SK-N-SH (cell line): ENCODE results near the gene AUTS2. TPM values are rescaled to one million over a fixed set of nuclear protein-coding genes. Genes with fewer than 3 reads are reported as not detected.

Experiments used
- CTCF ChIA-PET: fragments of 300-600, 350-600 bp; formaldehyde crosslinking; extraction: SDS; loops from one replicate; lab custom pipeline; 2021; lab: Yijun Ruan, JAX
- POLR2A ChIA-PET: fragments of 350-600 bp; sonication (Branson Sonifier 250); formaldehyde crosslinking; extraction: SDS; loops from one replicate; lab custom pipeline; 2020; ENCODE audit warnings: antibody characterized with exemption, inconsistent platforms; lab: Yijun Ruan, JAX
- DNase-seq: peaks from one replicate; pipeline ENCODE4 v3.0.0; 2012
- H2AFZ ChIP-seq: fragments of 200-600 bp; sonication (generic); 2 replicates; pipeline ENCODE4 v1.8.1; 2016; ENCODE audit warnings: antibody characterized with exemption, mild to moderate bottlenecking, low read depth
- H3F3A ChIP-seq: fragments of 200-600 bp; sonication (generic); replicated peaks from 2 replicates; pipeline ENCODE3; 2016; ENCODE audit warnings: antibody characterized with exemption, mild to moderate bottlenecking; ENCODE audit not compliant: insufficient read depth
- H3K27ac ChIP-seq, 2 experiments: fragments of 200-500 bp in 1 of 2; fragments of 200-600 bp in 1 of 2; sonication (Bioruptor generic) in 1 of 2; sonication (generic), shearing (Covaris generic) in 1 of 2; 2 replicates each; pipeline versions ENCODE4 v1.5.1 to v1.6.1; 2014 to 2016; ENCODE audit warnings: low read depth in 2 of 2, inconsistent platforms in 1 of 2, low read length in 1 of 2, mild to moderate bottlenecking in 1 of 2, mixed read lengths in 1 of 2
- H3K27me3 ChIP-seq: fragments of 200-600 bp; sonication (generic), shearing (Covaris generic); 2 replicates; pipeline ENCODE4 v1.6.1; 2016; ENCODE audit warnings: mixed run types; ENCODE audit not compliant: insufficient read depth
- H3K36me3 ChIP-seq, 2 experiments: fragments of 200-500 bp in 1 of 2; fragments of 200-600 bp in 1 of 2; sonication (Bioruptor generic) in 1 of 2; sonication (generic) in 1 of 2; replicated peaks in 1 of 2; 2 replicates each; pipeline versions ENCODE3 to v1.5.1; 2014 to 2016; ENCODE audit warnings: low read length in 1 of 2, mild to moderate bottlenecking in 1 of 2; ENCODE audit not compliant: insufficient read depth in 2 of 2, control insufficient read depth in 1 of 2
- H3K4me1 ChIP-seq, 2 experiments: fragments of 200-500 bp in 1 of 2; fragments of 200-600 bp in 1 of 2; sonication (Bioruptor generic) in 1 of 2; sonication (generic), shearing (Covaris generic) in 1 of 2; 2 replicates each; pipeline versions ENCODE4 v1.5.1 to v1.6.1; 2014 to 2016; ENCODE audit warnings: low read depth in 1 of 2, low read length in 1 of 2, mixed run types in 1 of 2; ENCODE audit not compliant: insufficient read depth in 2 of 2, control insufficient read depth in 1 of 2
- H3K4me2 ChIP-seq: fragments of 200-600 bp; sonication (generic), shearing (Covaris generic); 2 replicates; pipeline ENCODE4 v1.6.1; 2017; ENCODE audit warnings: mixed run types
- H3K4me3 ChIP-seq, 2 experiments: fragments of 200-500 bp in 1 of 2; fragments of 200-600 bp in 1 of 2; sonication (Bioruptor generic) in 1 of 2; sonication (generic), shearing (Covaris generic) in 1 of 2; 2 replicates each; pipeline versions ENCODE4 v1.5.1 to v1.8.1; 2014 to 2016; ENCODE audit warnings: low read depth in 2 of 2, inconsistent platforms in 1 of 2, low read length in 1 of 2, mild to moderate bottlenecking in 1 of 2, mixed read lengths in 1 of 2, moderate library complexity in 1 of 2
- H3K79me2 ChIP-seq: fragments of 200-600 bp; sonication (generic); 2 replicates; pipeline ENCODE4 v1.8.1; 2017; ENCODE audit warnings: mild to moderate bottlenecking; ENCODE audit not compliant: insufficient read depth
- H3K9ac ChIP-seq: fragments of 200-600 bp; sonication (generic); 2 replicates; pipeline ENCODE4 v1.6.1; 2017; ENCODE audit warnings: mixed run types
- H3K9me2 ChIP-seq: fragments of 200-600 bp; sonication (generic); 2 replicates; pipeline ENCODE4 v1.6.1; 2017; ENCODE audit warnings: mixed run types
- H3K9me3 ChIP-seq: fragments of 200-600 bp; sonication (generic); 2 replicates; pipeline ENCODE4 v1.6.1; 2017; ENCODE audit warnings: mixed run types, mild to moderate bottlenecking, moderate library complexity
- H4K20me1 ChIP-seq: fragments of 200-600 bp; sonication (generic); 2 replicates; pipeline ENCODE4 v1.6.1; 2017; ENCODE audit warnings: mild to moderate bottlenecking, mixed run types; ENCODE audit not compliant: insufficient read depth
- JUND ChIP-seq: IDR thresholded peaks from 2 replicates; pipeline ENCODE4 v1.4.0; 2012
- NRF1 ChIP-seq: IDR thresholded peaks from 2 replicates; pipeline ENCODE4 v1.6.1; 2012; ENCODE audit warnings: low read depth, mild to moderate bottlenecking, low read length
- RAD21 ChIP-seq: IDR thresholded peaks from 2 replicates; pipeline ENCODE4 v1.6.1; 2012; ENCODE audit warnings: mild to moderate bottlenecking, low read length
- RCOR1 ChIP-seq: fragments of 150-350 bp; IDR thresholded peaks from 2 replicates; pipeline ENCODE4 v1.6.1; 2017; ENCODE audit warnings: antibody characterized with exemption, low read length
- REST ChIP-seq: IDR thresholded peaks from 2 replicates; pipeline ENCODE4 v1.6.1; 2012; ENCODE audit warnings: mild to moderate bottlenecking, low read depth, low read length, moderate library complexity
- SMC3 ChIP-seq: IDR thresholded peaks from 2 replicates; pipeline ENCODE4 v1.6.1; 2012; ENCODE audit warnings: low read depth, low read length, improper control_type of control experiment
- WGBS: methylation state at CpG from one replicate; pipeline ENCODE4 v1.1.6; 2017; ENCODE audit warnings: low lambda C conversion rate; 5-methylcytosine and 5-hydroxymethylcytosine counted together
- polyA plus RNA-seq, 3 experiments: library from polyadenylated mRNA; depleted of rRNA; stranded (reverse); fragments of >200 nt; gene quantifications; 2 replicates each; pipeline ENCODE4 v1.2.3, GENCODE V29; 2012
- TF ChIP-seq, protein P1 (sequence below): fragments of 200-600 bp; sonication (generic); IDR thresholded peaks from 2 replicates; pipeline ENCODE4 v1.6.1; 2017; ENCODE audit warnings: antibody characterized with exemption, mild to moderate bottlenecking, moderate library complexity
- TF ChIP-seq, protein P2 (sequence below): IDR thresholded peaks from 2 replicates; pipeline ENCODE4 v1.4.0; 2012; ENCODE audit warnings: low read depth, borderline replicate concordance

The AUTS2 gene
- polyA plus RNA-seq, 1 of the 3 experiments (the other 2 are of a cell fraction), result 15.6 TPM

DNA sequence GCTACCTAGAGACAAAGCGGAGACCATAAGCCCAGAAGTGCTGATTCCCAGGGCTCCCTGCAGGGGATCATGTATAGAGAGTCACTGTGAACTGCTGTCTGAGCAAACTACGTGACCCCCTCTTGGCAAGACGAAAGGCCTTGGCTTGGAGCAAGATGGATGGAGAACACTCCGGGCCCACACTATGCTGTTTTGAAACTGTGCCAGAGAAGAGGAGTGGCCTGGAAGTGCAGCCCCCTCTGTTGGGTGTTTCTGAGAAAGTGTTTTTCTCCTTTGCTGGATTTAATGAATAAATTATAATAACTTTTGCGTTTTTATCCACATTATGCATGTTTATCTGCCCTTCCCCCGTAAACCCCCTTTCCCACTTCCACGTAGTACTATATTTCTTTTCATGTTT, 894.4 kb downstream of the AUTS2 start:
- Histone ChIP-seq H3K4me2 (no peak overlapping the region), H3K4me3 (no peak overlapping the region), H3K27me3 (no peaks in the 10 kb centered on the region), H3K27ac (no peak overlapping the region), H3F3A (no peaks in the 10 kb centered on the region), H2AFZ (no peak overlapping the region), H3K9me2 (no peaks in the 10 kb centered on the region), H3K79me2 (no peaks in the 10 kb centered on the region), H3K4me1 (peaks cover 0 to 6% of the 10 kb centered on the region in 2 experiments; a peak in 2 of 4 replicates), H3K9ac (no peak overlapping the region), H3K36me3 (no peaks in the 10 kb centered on the region), H3K9me3 (no peaks in the 10 kb centered on the region), H4K20me1 (no peaks in the 10 kb centered on the region)
- 77% methylated on average over 7 of the region's 7 CpGs for WGBS
- peak; percentile 54 for TF ChIP-seq RAD21
- no peak for TF ChIP-seq REST
- TF ChIP-seq RCOR1, result no peak
- TF ChIP-seq, protein P1, sequence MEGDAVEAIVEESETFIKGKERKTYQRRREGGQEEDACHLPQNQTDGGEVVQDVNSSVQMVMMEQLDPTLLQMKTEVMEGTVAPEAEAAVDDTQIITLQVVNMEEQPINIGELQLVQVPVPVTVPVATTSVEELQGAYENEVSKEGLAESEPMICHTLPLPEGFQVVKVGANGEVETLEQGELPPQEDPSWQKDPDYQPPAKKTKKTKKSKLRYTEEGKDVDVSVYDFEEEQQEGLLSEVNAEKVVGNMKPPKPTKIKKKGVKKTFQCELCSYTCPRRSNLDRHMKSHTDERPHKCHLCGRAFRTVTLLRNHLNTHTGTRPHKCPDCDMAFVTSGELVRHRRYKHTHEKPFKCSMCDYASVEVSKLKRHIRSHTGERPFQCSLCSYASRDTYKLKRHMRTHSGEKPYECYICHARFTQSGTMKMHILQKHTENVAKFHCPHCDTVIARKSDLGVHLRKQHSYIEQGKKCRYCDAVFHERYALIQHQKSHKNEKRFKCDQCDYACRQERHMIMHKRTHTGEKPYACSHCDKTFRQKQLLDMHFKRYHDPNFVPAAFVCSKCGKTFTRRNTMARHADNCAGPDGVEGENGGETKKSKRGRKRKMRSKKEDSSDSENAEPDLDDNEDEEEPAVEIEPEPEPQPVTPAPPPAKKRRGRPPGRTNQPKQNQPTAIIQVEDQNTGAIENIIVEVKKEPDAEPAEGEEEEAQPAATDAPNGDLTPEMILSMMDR, result no peak
- TF ChIP-seq, protein P2, sequence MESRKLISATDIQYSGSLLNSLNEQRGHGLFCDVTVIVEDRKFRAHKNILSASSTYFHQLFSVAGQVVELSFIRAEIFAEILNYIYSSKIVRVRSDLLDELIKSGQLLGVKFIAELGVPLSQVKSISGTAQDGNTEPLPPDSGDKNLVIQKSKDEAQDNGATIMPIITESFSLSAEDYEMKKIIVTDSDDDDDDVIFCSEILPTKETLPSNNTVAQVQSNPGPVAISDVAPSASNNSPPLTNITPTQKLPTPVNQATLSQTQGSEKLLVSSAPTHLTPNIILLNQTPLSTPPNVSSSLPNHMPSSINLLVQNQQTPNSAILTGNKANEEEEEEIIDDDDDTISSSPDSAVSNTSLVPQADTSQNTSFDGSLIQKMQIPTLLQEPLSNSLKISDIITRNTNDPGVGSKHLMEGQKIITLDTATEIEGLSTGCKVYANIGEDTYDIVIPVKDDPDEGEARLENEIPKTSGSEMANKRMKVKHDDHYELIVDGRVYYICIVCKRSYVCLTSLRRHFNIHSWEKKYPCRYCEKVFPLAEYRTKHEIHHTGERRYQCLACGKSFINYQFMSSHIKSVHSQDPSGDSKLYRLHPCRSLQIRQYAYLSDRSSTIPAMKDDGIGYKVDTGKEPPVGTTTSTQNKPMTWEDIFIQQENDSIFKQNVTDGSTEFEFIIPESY, result no peak
- no peak for TF ChIP-seq SMC3
- TF ChIP-seq NRF1, result no peak
- TF ChIP-seq JUND, result no peak
- POLR2A ChIA-PET, result no interaction called here
- peak; percentile 53 for DNase-seq
- CTCF ChIA-PET, result interaction anchor here (0.7 to 6.1 kb wide), 10 partner anchors 10 to 299 kb away, joined by 3 to 25 read pairs (median 4); no protein-coding TSS in a partner anchor
